ENCODE measurements around the gene TTLL10. TPM values are rescaled to one million over a fixed set of nuclear protein-coding genes. Genes with fewer than 3 reads are reported as not detected.

Gene TTLL10
- polyA plus RNA-seq, 1 donor (not counting 4 experiments of a cell fraction or from before 2014, with no cell fraction given), result not detected

- Histone ChIP-seq H3K9me3 (ENCODE audit: control insufficient read depth, low read depth, low read length) (no peaks in the 10 kb centered on the region), H3K27me3 (ENCODE audit: control insufficient read depth, extremely low read depth, insufficient read depth, low read length) (peaks cover 14% of the 10 kb centered on the region), H3K9me1 (ENCODE audit: control insufficient read depth, extremely low read depth, insufficient read depth, low read length) (no peaks in the 10 kb centered on the region), H3K4me2 (ENCODE audit: control insufficient read depth, extremely low read depth, insufficient read depth, low read depth, low read length) (peak overlapping the region; percentile 16), H4K20me1 (ENCODE audit: control insufficient read depth, extremely low read depth, insufficient read depth, low read length) (no peaks in the 10 kb centered on the region), H3K4me1 (ENCODE audit: control insufficient read depth, extremely low read depth, insufficient read depth, low read length) (peaks cover 6% of the 10 kb centered on the region), H2AFZ (ENCODE audit: control insufficient read depth, low read length) (no peak overlapping the region), H3K36me3 (ENCODE audit: control insufficient read depth in 2 of 2, extremely low read depth in 1 of 2, insufficient read depth in 2 of 2, low read length in 2 of 2) (no peaks in the 10 kb centered on the region), H3K27ac (ENCODE audit: control insufficient read depth, insufficient read depth, low read length) (no peak overlapping the region), H3K4me3 (ENCODE audit: control insufficient read depth in 2 of 3, extremely low read depth in 1 of 3, insufficient read depth in 2 of 3, low read depth in 1 of 3, low read length in 3 of 3) (no peak overlapping the region), H3K79me2 (ENCODE audit: control insufficient read depth, insufficient read depth, low read length) (no peaks in the 10 kb centered on the region), H3K9ac (ENCODE audit: control insufficient read depth, extremely low read depth, insufficient read depth, low read length) (no peak overlapping the region)
- dilution Hi-C loops (cut with MboI; ENCODE audit: extremely low pct_ligation_motif_present, low sequenced_read_pairs), result no loop called here
- FAIRE-seq, result no peak
- no peak for TF ChIP-seq CTCF (optimal IDR thresholded peaks at IDR 0.05 in 1 of 3, IDR thresholded peaks at IDR 0.05 in 1 of 3, conservative IDR thresholded peaks at IDR 0.05 in 1 of 3; ENCODE audit: extremely low read depth in 1 of 3, insufficient read depth in 2 of 3, low read length in 3 of 3)
- peak; percentile 47 for TF ChIP-seq EZH2 (IDR thresholded peaks at IDR 0.05; ENCODE audit: low read length)
- DNase-seq (ENCODE audit: low read depth, low spot score), result no peak
Measured at GRCh38 chr1:1245817-1246576, 72.3 kb downstream of the TTLL10 start.

GRCh38 chr1:1246577-1247340 is 73.1 kb downstream of the TTLL10 start, which contains the start of gene C1QTNF12:
Gene C1QTNF12, minus strand, starts transcription at chr1:1246722. Its CDS starts 32 bp downstream, at chr1:1246690.
- H3K4me2 ChIP-seq (ENCODE audit: control insufficient read depth, extremely low read depth, insufficient read depth, low read depth, low read length), result peak within 1 kb of the TSS; percentile 16
- TF ChIP-seq CTCF (optimal IDR thresholded peaks at IDR 0.05 in 1 of 3, IDR thresholded peaks at IDR 0.05 in 1 of 3, conservative IDR thresholded peaks at IDR 0.05 in 1 of 3; ENCODE audit: extremely low read depth in 1 of 3, insufficient read depth in 2 of 3, low read length in 3 of 3), result no peak
- TF ChIP-seq EZH2 (IDR thresholded peaks at IDR 0.05; ENCODE audit: low read length), result no peak
- FAIRE-seq (no peak), DNase-seq (ENCODE audit: low read depth, low spot score) (no peak)
- H3K79me2 ChIP-seq (ENCODE audit: control insufficient read depth, insufficient read depth, low read length), result no peaks in the 10 kb centered on the region
- H3K27me3 ChIP-seq (ENCODE audit: control insufficient read depth, extremely low read depth, insufficient read depth, low read length), result peaks cover 14% of the 10 kb centered on the region
- no peak within 1 kb of the TSS for H2AFZ ChIP-seq (ENCODE audit: control insufficient read depth, low read length)
- H4K20me1 ChIP-seq (ENCODE audit: control insufficient read depth, extremely low read depth, insufficient read depth, low read length), result no peaks in the 10 kb centered on the region
- no peak within 1 kb of the TSS for H3K9ac ChIP-seq (ENCODE audit: control insufficient read depth, extremely low read depth, insufficient read depth, low read length)
- H3K9me3 ChIP-seq (ENCODE audit: control insufficient read depth, low read depth, low read length), result no peaks in the 10 kb centered on the region
- dilution Hi-C loops (cut with MboI; ENCODE audit: extremely low pct_ligation_motif_present, low sequenced_read_pairs), result no loop called here
- H3K4me3 ChIP-seq (ENCODE audit: control insufficient read depth in 2 of 3, extremely low read depth in 1 of 3, insufficient read depth in 2 of 3, low read depth in 1 of 3, low read length in 3 of 3), result no peak within 1 kb of the TSS
- H3K9me1 ChIP-seq (ENCODE audit: control insufficient read depth, extremely low read depth, insufficient read depth, low read length), result no peaks in the 10 kb centered on the region
- peaks cover 8% of the 10 kb centered on the region for H3K4me1 ChIP-seq (ENCODE audit: control insufficient read depth, extremely low read depth, insufficient read depth, low read length)
- H3K27ac ChIP-seq (ENCODE audit: control insufficient read depth, insufficient read depth, low read length), result no peak within 1 kb of the TSS
- H3K36me3 ChIP-seq (ENCODE audit: control insufficient read depth in 2 of 2, extremely low read depth in 1 of 2, insufficient read depth in 2 of 2, low read length in 2 of 2), result no peaks in the 10 kb centered on the region

All from keratinocyte (primary cell).